NCI-H446 treated with DMSO at 0.1 percent for 48 hours (cell line): ENCODE measurements around the gene KRT14.
A peak's percentile ranks its signal among the peaks of the same experiment; 100 is the strongest.
"Not testable (repeated sequence)": the region's sequence is repeated elsewhere in the genome, so short reads cannot be mapped to it uniquely, and the experiment has no call there.

Experiments used
- DNase-seq: peaks from one replicate; lab custom pipeline; 2025; lab: John Stamatoyannopoulos, UW

Gene KRT14

DNA sequence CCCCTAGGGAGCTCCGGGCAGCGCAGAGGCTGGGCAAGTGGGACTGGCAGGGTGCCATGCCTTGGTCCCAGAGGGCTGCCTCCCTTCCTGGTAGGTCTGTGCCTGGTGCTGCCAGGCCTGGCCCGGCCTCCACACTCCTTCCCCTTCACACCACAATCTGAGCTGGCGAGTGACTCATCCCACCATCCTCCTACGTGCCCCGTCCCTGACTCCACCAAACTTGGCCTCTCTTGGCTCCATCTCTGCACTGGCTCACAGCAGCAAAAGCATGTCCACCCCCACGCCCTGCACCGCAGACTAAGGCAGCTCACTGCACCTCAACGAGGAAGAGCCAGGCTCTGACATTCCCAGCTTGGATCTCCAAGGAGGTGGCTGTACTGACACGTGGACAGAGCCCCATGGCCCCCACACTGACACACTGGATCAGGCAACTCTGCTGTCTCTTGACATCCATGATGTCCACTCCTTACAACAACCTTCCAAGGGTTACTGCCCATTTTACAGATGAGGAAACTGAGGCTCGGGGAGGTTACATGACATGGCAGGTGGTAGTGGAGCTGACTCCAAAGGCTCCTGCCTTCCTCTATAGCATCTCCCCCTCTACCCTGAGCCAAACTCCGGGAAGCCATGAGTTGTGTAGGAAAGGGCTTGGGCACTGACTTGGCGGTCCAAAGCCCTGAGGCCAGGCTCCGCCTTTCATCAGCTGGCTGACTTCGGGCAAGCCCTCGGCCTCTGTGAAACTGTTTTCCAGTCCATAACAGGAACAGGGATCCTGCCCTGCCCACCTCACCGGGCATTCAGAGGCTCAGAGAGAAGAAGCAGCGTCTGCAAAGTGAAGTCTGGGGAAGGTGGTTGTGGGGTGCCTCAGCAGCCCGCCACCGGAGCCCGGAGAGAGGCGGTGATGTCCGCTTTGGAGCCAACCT is 38.5 kb downstream of the KRT14 start:
- DNase-seq, result peak; percentile 11

DNA sequence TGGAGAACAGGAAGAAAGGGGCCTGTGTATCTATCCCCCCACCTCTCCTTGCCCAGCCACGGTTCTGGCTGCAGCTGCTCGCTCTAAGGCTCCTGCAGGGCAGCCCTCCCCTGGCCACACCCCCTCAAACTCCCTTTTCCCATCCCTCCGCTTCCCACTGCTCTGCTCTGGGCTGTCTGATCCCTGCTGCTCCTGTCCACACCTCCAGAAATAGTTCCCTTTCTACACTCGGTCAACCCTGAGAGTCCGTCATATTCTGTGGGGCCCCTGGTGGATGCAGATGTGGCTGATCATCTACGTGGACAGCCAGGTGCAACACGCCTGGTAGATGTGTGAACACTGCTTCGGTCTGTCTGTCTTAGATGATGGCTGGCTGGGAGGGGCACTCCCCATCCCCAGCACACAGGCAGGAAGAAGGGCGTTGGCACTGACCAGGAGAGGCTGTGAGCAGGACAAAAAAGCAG is 39.3 kb downstream of the KRT14 start:
- DNase-seq, result no peak

DNA sequence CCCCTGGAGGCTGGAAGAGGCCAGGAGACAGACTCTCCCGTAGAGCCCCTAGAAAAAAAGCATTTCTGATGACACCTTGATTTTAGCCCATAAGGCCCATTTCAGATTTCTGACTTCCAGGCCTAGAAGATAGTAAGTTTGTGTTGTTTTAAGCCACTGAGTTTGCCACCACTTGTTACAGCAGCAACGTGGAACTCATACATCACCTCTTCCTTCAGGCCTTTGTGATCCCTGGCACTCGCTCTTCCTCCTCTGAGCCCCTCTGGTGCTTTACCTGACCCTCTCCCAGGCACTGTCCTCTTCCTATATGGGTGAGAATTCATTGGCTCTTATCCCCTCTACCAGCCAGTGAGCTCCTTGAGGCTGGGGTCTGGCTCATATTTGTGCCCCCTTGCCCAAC is 39.9 kb downstream of the KRT14 start:
- DNase-seq, result no peak

DNA sequence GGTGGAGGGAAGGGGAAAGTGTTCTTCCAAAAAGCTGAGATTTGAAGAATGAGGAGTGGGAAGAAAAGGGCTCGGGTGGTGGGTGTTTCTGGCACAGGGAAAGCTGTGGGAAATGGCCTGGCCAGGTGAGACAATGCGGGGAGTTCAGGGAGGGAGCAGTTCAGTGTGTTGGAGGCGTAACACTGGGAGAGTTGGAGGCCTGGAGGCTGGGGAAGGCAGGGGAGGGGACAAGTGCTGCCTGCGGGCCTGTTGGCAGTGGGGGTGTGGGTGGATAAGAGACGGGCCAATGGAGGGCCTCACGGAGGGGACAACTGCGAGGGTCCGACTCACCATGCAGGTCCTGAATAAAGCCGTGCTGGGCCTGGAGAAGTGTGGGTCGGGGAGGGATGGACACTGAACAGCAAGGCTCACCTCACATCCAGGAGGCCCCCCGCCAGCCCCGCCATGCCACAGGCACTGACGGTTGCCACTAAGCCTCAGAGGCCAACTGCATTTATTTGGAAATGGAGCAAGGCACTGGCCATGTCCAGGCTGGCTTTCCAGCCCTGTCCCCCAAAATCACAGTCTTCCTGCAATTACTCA is 40.8 kb downstream of the KRT14 start:
- DNase-seq, result no peak

DNA sequence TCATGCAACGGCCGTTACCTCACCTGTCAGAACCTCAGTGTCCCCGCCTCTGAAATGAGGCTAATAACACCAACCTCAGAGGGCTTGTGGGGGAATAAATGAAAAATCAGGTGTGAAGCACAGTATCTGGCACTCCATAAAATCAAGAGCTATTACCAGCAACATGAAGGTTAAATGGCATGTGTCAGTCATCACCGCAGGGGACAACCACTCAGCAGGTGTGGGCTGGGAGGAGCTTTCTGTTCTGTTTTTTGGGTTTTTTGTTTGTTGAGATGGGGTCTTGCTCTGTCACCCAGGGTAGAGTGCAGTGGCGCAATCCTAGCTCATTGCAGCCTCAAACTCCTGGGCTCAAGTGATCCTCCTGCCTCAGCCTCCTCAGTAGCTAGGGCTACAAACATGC is 41.8 kb downstream of the KRT14 start:
- DNase-seq, result no peak

DNA sequence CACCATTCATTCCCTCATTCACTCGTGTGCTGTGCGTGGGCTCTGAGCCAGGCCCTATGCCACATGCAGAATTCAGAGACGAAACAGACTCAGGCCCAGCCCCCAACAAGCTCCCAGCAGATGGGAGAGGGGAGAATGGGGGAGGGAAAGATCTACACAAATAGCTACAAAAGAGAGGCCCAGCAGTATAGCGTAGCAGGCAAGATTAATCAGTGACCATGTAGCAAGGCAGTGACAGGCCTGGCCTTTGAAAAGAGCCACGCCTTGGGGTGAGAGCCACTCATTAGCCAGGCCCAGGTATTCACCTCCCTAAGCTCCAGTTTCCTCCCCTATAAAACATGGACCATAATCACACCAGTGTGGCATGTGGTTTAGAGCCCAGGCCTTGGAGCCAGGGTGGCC is 42.2 kb downstream of the KRT14 start:
- DNase-seq, result peak; percentile 17

DNA sequence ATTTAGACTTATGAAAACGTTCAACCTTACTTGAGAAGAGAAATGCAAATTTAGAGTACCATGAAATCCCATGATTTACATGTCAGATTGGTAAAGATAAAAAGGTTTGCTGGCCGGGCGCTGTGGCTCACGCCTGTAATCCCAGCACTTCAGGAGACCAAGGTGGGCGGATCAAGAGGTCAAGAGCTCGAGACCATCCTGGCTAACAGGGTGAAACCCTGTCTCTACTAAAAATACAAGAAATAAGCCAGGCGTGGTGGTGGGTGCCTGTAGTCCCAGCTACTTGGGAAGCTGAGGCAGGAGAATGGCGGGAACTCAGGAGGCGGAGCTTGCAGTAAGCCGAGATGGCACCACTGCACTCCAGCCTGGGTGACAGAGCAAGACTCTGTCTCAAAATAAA is 43.9 kb downstream of the KRT14 start:
- DNase-seq, result not testable (repeated sequence)

DNA sequence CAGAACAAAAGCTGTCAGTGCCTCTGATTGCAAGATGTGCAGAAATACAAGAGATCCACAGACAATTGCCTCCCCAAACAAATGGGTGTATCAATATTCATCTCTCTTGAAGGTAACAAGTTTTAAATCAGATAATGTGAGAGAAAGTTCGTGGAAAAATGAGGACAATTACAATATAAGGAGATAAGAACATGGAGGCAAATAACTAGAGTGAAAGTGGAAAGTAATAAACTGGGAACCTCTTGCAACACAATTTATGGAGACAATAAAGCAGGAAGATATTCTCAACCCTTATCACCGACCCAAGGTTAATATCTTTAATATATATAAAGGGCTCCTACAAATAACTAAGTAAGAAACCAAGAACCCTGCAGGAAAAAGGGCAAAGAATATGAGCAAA is 44.3 kb downstream of the KRT14 start:
- no peak for DNase-seq

DNA sequence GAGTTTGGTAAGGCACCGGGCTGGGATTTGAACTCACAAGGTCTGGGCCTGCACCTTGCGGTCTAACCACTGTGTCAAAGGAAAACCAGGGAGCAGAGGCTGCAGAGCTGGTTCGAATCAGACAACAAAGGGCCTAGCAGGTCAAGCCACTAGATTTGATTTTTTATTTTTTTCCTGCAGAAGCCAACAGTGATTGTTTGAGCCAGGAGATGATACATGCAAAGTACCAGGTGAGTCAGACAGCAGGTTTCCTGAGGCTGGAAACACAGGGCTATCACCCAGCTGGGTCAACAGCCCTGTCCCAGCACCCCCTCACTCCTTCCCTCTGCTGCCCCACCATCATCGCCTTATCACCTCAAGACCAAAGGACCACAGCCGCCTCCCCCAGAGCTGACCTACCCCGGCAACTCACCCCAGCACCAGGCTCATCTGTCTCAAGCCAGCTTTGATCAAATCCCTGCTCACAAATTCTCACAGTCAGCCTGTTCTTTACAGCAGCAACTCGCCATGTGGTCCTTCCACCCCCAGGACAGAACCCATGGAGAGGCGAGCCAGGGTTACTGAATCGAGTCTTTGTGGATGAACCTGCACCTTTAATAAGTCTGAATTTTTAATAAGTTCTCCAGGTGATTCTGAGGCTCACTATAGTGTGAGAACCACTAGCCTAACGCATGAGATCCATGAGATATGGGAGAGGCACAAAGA is 45.6 kb downstream of the KRT14 start:
- DNase-seq, result no peak

DNA sequence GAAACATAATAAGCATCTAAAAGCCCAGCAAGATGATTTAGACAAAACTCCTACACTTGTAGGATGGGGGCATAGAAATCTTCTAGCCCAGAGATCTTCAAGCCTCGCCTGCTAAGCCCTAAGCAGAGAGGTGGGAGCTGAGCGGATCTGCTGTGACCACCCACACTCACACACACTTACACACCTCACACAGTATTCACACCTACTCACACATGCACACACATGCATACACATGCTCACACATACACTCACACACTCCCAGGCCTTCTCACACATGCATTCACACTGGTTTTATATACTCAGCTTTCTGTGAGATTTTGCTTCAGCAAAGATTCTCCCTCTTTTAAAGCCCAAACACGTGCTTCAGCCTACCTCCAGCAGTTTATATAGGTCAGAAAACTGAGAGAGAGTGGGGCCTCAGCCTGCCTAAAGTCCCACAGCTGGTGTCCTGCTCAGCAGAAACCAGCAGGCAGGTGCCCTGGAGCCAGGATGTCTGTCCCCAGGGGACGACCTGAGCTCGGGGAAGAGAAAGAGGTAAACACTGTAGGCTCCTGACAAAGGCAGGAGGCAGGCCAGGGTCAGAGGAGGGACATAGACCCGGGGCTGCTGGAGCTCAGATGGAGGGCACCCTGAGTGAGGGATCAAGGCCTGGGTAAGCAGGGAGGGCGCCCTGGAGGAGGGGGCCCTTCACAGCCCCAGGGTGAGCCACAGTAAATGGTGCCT is 46.6 kb downstream of the KRT14 start:
- no peak for DNase-seq

DNA sequence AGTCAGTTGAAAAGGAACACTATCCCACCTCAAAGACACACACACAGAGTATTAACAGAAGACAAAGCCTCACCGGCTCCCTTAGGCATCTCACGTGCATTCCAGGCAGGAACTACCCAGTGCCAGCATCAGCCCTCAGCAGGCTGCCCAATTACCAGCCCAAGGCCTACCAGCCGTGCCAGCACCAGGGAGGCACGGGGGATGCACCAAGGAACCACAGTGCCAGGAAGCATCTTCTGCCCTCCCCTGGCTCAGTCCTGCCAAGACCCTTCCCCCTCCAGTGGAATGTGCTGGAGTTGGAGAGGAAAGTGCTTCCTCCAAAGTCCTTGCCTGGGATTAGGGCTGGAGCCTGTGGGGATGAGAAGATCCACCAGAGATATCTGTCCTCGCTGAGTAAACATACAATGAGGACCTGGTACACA is 47.6 kb downstream of the KRT14 start:
- DNase-seq, result no peak

DNA sequence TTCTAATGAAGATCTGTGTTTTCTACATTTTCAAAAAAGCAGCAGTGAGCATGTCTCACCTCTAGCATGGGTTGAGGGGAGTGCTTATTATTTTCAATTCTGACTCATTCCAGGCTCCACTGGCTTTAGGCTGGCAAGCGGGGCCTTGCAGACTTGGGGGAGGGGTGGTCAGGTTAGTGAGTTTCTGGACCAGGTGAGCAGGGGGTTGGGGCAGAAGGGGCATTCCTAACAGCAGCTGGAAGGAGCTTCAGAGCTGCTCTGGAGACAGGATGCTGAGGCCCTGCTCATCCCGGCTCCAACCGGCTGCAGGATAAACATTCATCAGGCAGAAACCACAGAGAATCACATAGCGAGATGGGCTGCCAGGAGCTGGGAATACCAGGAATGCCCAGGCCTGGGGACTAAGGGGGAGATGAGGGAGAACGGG is 48.1 kb downstream of the KRT14 start:
- no peak for DNase-seq

DNA sequence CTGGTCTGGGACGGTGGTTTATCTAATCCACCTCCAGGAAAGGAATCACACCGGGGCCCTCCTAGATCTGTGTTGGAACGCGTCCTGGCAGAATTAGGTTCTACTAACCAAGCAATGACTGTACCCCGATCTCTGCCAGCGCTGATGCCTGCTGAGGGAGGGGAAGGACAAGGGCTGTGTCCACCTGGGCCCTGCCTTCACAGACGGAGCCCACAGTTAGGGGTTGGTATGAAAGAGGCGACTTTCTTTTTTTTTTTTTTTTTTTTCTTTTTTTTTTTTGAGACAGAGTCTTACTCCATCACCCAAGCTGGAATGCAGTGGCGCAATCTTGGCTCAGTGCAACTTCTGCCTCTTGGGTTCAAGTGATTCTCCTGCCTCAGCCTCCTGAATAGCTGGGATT is 48.7 kb downstream of the KRT14 start:
- DNase-seq, result no peak

DNA sequence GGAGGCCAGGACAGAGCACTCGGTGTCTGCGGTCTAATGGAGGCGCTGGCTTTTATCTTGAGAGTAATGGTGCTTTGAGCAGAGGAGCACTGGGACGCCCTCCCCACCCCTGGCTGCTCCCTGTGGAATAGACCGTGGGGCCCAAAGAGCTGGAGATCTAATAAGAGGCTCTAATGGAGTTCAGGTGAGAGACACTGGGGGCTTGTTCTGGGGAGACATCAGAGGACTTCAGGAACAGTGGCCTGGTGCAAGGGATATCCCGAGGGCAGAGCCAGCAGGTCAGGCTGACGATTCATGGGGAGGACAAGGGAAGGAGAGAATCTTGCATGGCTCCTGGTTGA is 49.1 kb downstream of the KRT14 start:
- DNase-seq, result no peak

DNA sequence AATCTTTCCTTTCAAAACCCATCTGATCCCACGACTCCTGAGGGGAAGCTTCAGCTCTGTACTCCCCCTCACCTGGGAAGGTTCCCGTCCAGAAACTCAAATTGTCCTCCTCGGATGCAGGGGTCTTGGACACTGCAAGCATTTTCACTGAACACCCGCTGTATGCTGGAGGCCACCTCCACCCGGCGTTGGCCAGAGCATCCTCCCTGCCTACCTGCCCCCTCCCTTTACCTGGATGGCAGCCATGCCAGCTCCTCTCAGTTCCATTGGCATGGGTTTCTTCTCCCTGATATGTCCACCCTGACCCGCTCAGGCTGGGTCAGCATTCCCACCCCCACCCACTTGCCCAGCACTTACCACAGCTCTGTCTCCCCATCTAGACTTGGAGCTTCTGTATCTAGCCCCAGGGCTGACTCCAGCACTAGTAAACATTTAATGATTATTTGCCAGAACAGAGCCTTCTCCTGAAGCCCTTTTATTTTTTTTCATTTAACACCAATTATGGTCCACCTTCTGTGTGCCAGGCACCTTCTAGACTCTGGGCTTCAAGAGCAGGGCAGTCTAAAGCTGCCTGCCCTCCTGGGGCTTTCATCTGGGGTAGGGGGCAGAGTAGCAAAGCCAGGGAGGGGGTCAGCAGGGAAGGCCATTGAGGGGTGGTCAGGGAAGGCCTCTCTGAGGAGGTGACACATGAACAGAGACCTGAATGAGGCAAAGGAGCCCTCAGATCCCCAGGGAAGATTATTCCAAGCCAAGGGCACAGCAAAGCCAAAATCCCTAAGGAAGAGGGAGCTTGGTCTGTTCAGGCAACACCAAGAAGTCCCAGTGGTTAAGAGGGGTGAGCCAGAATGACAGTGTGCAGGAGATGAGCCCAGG is 49.7 kb downstream of the KRT14 start:
- no peak for DNase-seq

DNA sequence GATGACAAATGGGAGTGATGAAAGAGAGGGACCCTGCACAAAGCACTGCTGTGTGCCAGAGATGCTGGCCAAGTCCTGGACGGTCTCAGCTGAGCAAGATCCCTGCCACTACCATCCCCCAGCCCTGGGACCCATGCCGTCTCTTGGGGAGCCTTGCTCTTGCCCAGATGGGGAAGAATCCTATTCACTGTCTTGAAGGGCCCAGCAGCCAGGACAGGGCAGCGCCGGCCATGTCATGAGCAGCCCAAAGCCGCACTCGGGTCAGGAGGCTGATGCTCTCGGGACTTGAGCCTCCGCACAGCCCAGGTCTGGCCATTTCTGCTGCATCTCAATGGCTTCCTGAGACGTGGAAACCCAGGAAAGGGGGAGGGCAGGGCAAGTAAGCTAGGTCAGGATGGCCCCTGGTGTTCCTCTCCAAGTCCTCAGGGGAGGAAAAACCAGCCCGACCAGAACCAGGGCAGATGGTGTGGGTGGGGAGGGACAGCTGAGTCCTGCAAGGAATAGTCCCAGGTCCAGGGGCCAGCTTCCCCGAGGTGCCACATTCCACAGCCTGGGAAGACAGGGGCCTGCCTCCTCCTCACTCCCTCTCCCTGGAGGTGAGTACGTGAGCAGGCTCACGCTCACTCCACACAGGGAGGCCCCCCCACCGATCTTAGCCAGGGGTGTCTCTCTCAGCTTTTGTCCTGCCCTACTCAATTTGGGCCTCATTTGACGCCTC is 50.8 kb downstream of the KRT14 start:
- DNase-seq, result no peak

DNA sequence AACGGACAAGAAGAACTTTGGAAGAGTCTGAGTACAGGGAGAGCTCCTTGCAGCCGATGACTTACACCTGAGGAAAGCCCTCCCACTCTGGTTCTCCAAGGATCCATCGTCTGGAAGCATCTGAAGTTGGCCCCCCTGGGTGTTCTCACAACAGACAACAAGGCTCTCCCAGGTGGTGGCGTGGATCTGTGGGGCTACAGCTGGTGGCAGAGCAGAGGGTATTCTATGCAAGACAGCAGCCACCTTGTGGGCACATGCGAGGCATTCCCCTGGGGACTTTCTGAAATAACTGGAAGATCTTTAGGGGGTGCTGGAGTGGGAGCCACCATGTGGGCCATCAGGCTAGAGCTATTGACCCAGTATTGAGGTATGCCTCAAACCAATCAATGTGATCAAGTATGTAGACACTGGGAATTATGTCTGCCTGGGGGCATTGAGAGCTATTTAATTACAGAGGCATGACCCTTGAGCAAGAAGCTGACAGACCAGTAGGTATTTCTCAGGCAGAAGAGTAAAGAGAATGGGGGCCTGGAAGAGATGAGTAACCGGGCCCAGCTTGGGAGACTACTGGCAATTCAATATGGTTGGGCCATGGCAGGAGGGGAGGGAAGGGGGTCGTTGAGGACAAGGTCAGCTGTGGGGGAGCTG is 51.7 kb downstream of the KRT14 start:
- DNase-seq, result no peak

DNA sequence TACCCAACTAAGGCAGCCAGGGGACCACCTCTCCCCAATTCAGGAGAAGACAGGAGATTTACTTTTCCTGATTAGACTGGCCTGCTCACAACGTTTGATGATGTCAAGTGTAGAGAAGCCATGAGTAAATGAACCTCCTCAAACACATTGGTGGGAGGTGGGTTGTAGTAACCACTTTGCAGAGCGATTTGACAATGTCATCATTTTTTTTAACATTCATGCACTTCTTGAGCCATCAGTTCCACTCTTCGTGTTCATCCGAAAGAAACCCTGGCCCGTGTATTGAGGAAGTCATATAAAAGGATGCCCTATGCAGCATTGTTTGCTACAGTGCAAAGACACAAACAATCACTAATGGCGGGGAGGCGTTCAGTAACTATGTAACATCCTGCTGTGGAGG is 53.1 kb downstream of the KRT14 start:
- no peak for DNase-seq

DNA sequence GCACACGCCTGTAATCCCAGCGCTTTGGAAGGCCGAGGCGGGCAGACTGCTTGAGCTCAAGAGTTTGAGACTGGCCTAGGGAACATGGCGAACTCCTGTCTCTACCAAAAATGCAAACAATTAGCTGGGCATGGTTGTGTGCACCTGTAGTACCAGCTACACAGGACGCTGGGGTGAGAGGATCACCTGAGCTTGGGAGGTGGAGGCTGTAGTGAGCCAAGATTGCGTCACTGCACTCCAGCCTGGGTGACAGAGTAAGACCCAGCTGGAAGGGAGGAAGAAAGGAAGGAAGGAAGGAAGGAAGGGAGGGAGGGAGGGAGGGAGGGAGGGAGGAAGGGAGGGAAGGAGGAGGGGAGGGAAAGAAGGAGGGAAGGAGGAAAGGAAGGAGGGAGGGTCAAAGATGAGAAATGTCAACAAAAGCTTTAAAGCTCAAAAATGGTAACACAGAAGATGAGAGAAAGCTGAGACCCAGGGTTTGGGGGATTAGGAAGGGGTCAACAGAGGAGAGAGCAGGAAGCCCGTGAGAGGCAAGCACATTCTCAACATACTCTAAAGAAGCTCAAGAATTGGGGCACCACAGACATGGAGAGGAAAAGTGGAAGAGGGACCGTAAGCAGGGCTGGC is 53.6 kb downstream of the KRT14 start:
- no peak for DNase-seq
